Sigmoid colon (tissue), 7 donors: Measurements from ENCODE around the gene APCDD1. TPM values are rescaled to one million over a fixed set of nuclear protein-coding genes. Genes with fewer than 3 reads are reported as not detected.

Experiments used
- DNase-seq: peaks from one replicate; pipeline ENCODE4 v3.0.0-alpha.2; 2019
- H3K27ac ChIP-seq, 4 donors: fragments of 200-600 bp; sonication (generic); one replicate each; pipeline ENCODE4 v1.5.1; 2016 to 2019; ENCODE audit warnings: mild to moderate bottlenecking in 1 of 4
- H3K27me3 ChIP-seq, 3 donors: fragments of 200-600 bp; sonication (generic); one replicate each; pipeline ENCODE4 v1.5.1; 2019; ENCODE audit warnings: mild to moderate bottlenecking in 1 of 3
- H3K36me3 ChIP-seq, 4 donors: fragments of 200-600 bp; sonication (generic); one replicate each; pipeline ENCODE4 v1.5.1; 2016 to 2019
- H3K4me1 ChIP-seq, 4 donors: fragments of 200-600 bp; sonication (generic); one replicate each; pipeline ENCODE4 v1.5.1; 2017 to 2019
- H3K4me3 ChIP-seq, 4 donors: fragments of 200-600 bp; sonication (generic); one replicate each; pipeline ENCODE4 v1.5.1; 2017 to 2019; ENCODE audit warnings: mild to moderate bottlenecking in 2 of 4, moderate library complexity in 1 of 4
- H3K9me3 ChIP-seq, 4 donors: fragments of 200-600 bp in 3 of 4; sonication (generic) in 3 of 4; one replicate each; pipeline versions ENCODE4 v1.5.1 to v1.6.1; 2013 to 2019
- EP300 ChIP-seq, 4 donors: sonication (generic); formaldehyde crosslinking; IDR thresholded peaks; one replicate each; pipeline ENCODE4 v1.6.1; 2017; ENCODE audit warnings: antibody characterized with exemption in 4 of 4
- POLR2A ChIP-seq, 2 donors: fragments of 450-650 bp; IDR thresholded peaks; one replicate each; pipeline ENCODE4 v1.6.1; 2016; ENCODE audit warnings: antibody characterized with exemption in 2 of 2, mild to moderate bottlenecking in 2 of 2, moderate library complexity in 2 of 2
- POLR2AphosphoS5 ChIP-seq, 4 donors: sonication (generic); formaldehyde crosslinking; IDR thresholded peaks; one replicate each; pipeline ENCODE4 v1.6.1; 2017; ENCODE audit warnings: antibody characterized with exemption in 4 of 4
- WGBS, 2 donors: extraction: QIAGEN DNeasy Blood & Tissue Kit; methylation state at CpG; one replicate each; pipeline ENCODE4 v1.1.7; 2013; 5-methylcytosine and 5-hydroxymethylcytosine counted together
- intact Hi-C: fragments of 100-400 bp; cut with DNase I; formaldehyde crosslinking; loops from one replicate; pipeline ENCODE4 v1.15.1; 2023
- polyA plus RNA-seq, 3 donors: library from polyadenylated mRNA; stranded (reverse); fragments of 200-250 nt; gene quantifications; one replicate each; pipeline ENCODE4 v1.2.3, GENCODE V29; 2013
- total RNA-seq, 4 donors: library from RNA; depleted of rRNA; stranded (reverse); fragments of >200 nt; gene quantifications; one replicate each; pipeline ENCODE4 v1.1.0, GENCODE V29; 2016
- TF ChIP-seq, protein P1 (sequence below), 4 experiments: fragments of 450-650 bp in 3 of 4; fragments of 200-600 bp in 1 of 4; IDR thresholded peaks; one replicate each; pipeline ENCODE4 v1.5.1; 2016 to 2019; ENCODE audit warnings: antibody characterized with exemption in 4 of 4, mild to moderate bottlenecking in 3 of 4, moderate library complexity in 2 of 4
- donor health status: healthy with polysubstance abuse.
- donor health status: Bipolar disorder and iron deficiency.
- donor health status: healthy.

Gene APCDD1
- total and polyA plus RNA-seq, 7 donors, result 2.8 to 42.1 (median 12.9) TPM

DNA sequence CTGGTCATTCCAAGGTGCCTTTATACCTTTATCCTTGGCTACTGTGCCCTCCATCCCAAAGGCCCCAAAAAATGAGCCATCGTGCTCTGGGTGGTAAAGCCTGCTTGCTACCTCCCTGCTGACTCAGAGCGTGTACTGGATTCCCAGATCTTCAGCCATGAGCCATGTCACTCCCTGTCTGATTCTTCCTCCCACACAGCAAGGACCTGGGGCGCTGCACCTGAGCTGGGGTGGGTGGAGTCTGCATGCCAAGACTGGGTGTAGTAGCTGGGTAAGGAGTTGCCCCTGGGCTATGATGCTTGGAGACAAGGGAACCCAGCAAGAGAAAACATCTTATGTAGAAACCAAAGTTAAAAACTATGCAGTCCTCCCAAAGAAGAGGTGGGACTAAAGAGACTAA is 37.2 kb upstream of the APCDD1 start:
- Histone ChIP-seq H3K27ac (no peak overlapping the region), H3K36me3 (no peaks in the 10 kb centered on the region), H3K4me1 (peaks cover 0 to 5% (median 2%) of the 10 kb centered on the region in 4 donors), H3K4me3 (no peak overlapping the region), H3K27me3 (no peaks in the 10 kb centered on the region), H3K9me3 (no peaks in the 10 kb centered on the region)
- intact Hi-C loops, result no loop called here
- TF ChIP-seq, protein P1, sequence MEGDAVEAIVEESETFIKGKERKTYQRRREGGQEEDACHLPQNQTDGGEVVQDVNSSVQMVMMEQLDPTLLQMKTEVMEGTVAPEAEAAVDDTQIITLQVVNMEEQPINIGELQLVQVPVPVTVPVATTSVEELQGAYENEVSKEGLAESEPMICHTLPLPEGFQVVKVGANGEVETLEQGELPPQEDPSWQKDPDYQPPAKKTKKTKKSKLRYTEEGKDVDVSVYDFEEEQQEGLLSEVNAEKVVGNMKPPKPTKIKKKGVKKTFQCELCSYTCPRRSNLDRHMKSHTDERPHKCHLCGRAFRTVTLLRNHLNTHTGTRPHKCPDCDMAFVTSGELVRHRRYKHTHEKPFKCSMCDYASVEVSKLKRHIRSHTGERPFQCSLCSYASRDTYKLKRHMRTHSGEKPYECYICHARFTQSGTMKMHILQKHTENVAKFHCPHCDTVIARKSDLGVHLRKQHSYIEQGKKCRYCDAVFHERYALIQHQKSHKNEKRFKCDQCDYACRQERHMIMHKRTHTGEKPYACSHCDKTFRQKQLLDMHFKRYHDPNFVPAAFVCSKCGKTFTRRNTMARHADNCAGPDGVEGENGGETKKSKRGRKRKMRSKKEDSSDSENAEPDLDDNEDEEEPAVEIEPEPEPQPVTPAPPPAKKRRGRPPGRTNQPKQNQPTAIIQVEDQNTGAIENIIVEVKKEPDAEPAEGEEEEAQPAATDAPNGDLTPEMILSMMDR (IDR thresholded peaks at IDR 0.05), result no peak
- TF ChIP-seq POLR2AphosphoS5 (IDR thresholded peaks at IDR 0.05) (no peak), EP300 (IDR thresholded peaks at IDR 0.05) (no peak), POLR2A (IDR thresholded peaks at IDR 0.05) (no peak)
- WGBS, 2 donors, result 83 to 89% methylated on average over 3 of the region's 3 CpGs
- DNase-seq, result no peak

- Histone ChIP-seq H3K4me1 (peaks cover 0 to 5% (median 2%) of the 10 kb centered on the region in 4 donors), H3K4me3 (no peak overlapping the region), H3K27ac (no peak overlapping the region), H3K36me3 (no peaks in the 10 kb centered on the region), H3K27me3 (peaks cover 0 to 3% (median 0%) of the 10 kb centered on the region in 3 donors), H3K9me3 (no peaks in the 10 kb centered on the region)
- no peak for DNase-seq
- intact Hi-C loops, result no loop called here
- no peak for TF ChIP-seq POLR2AphosphoS5 (IDR thresholded peaks at IDR 0.05)
- TF ChIP-seq, protein P1 (IDR thresholded peaks at IDR 0.05), result no peak
- no peak for TF ChIP-seq POLR2A (IDR thresholded peaks at IDR 0.05)
- no peak for TF ChIP-seq EP300 (IDR thresholded peaks at IDR 0.05)
These were observed 36.8 kb upstream of the APCDD1 start for GRCh38 chr18:10417664-10418063.

- no peaks in the 10 kb centered on the region for H3K36me3 ChIP-seq
- H3K27ac ChIP-seq, result no peak overlapping the region
- no peak overlapping the region for H3K4me3 ChIP-seq
- DNase-seq, result no peak
- TF ChIP-seq, protein P1 (IDR thresholded peaks at IDR 0.05), result no peak
- TF ChIP-seq POLR2AphosphoS5 (IDR thresholded peaks at IDR 0.05) (no peak), POLR2A (IDR thresholded peaks at IDR 0.05) (no peak), EP300 (IDR thresholded peaks at IDR 0.05) (no peak)
- intact Hi-C loops, result no loop called here
- peaks cover 0 to 5% (median 2%) of the 10 kb centered on the region in 4 donors for H3K4me1 ChIP-seq
- no peaks in the 10 kb centered on the region for H3K9me3 ChIP-seq
- peaks cover 0 to 13% (median 0%) of the 10 kb centered on the region in 3 donors for H3K27me3 ChIP-seq
These were observed 35.6 kb upstream of the APCDD1 start for GRCh38 chr18:10418836-10419235.

GRCh38 chr18:10419420-10420103 is 34.9 kb upstream of the APCDD1 start:
- Histone ChIP-seq H3K9me3 (no peaks in the 10 kb centered on the region), H3K27ac (no peak overlapping the region), H3K4me1 (peaks cover 0 to 5% (median 2%) of the 10 kb centered on the region in 4 donors), H3K27me3 (peaks cover 0 to 20% (median 0%) of the 10 kb centered on the region in 3 donors), H3K36me3 (no peaks in the 10 kb centered on the region), H3K4me3 (no peak overlapping the region)
- 76 to 85% methylated on average over 5 of the region's 5 CpGs for WGBS, 2 donors
- no peak for DNase-seq
- intact Hi-C loops, result no loop called here
- TF ChIP-seq POLR2AphosphoS5 (IDR thresholded peaks at IDR 0.05) (no peak), POLR2A (IDR thresholded peaks at IDR 0.05) (no peak)

DNA sequence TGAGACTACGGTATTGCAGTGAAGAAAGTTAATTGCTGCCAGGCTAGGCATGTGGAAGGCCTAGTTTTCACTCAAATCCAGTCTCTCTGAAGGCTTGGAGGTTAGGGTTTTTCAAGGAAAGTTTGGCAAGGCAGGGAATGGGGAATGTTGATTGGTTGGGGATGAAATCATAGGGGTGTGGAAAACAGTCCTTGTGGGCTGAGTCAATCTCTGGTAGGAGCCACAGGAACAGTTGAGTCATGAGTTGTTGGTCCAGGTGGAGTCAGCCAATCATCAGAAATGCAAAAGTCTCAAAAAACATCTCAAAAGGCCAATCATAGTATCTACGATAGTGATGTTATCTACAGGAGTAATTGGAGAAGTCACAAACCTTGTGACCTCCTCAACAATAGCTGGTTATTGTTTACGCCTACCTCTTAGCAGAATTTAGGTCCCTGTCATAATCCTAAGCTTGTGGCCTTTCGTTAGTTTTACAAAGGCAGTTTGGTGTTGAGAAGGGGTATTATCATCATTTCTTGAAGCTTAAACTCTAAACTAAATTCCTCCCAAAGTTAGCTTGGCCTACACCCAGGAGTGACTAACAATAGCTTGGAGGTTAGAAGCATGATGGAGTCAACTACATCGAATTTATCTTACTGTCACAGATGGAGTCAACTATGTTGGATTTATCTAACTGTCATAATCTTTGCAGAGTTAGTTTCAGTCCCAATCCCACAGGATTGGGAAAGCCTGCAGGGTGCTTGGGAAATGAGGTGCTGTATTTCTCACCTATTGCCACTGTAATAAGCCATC is 33.7 kb upstream of the APCDD1 start:
- Histone ChIP-seq H3K4me1 (peaks cover 0 to 5% (median 2%) of the 10 kb centered on the region in 4 donors), H3K9me3 (no peaks in the 10 kb centered on the region), H3K4me3 (no peak overlapping the region), H3K27ac (no peak overlapping the region), H3K36me3 (no peaks in the 10 kb centered on the region), H3K27me3 (peaks cover 0 to 32% (median 0%) of the 10 kb centered on the region in 3 donors)
- no peak for TF ChIP-seq EP300 (IDR thresholded peaks at IDR 0.05)
- TF ChIP-seq, protein P1 (IDR thresholded peaks at IDR 0.05), result no peak
- TF ChIP-seq POLR2AphosphoS5 (IDR thresholded peaks at IDR 0.05), result no peak
- no peak for TF ChIP-seq POLR2A (IDR thresholded peaks at IDR 0.05)
- WGBS, 2 donors, result 87 to 88% methylated on average over 5 of the region's 5 CpGs
- intact Hi-C loops, result no loop called here
- DNase-seq, result no peak
